Spleen (tissue), 7 donors: ENCODE data around the gene SUDS3.

Experiments used
- POLR2A ChIP-seq, 3 donors: fragments of 450-650 bp; IDR thresholded peaks; one replicate each; pipeline ENCODE4 v1.5.1; 2017; ENCODE audit warnings: antibody characterized with exemption in 3 of 3, mild to moderate bottlenecking in 1 of 3
- TF ChIP-seq, protein P1 (sequence below), 11 experiments: fragments of 200-600 bp in 7 of 11; fragments of 450-650 bp in 4 of 11; sonication (generic) in 4 of 11; IDR thresholded peaks in 8 of 11; conservative IDR thresholded peaks in 3 of 11; 1 replicate in 7 of 11; 2 replicates in 4 of 11; pipeline versions ENCODE4 v1.4.0 to v1.8.0; 2016 to 2021; ENCODE audit warnings: antibody characterized with exemption in 11 of 11, inconsistent platforms in 4 of 11, mild to moderate bottlenecking in 1 of 11
- donor health status: DM: no; HTN: no; CAD: no; lungs with moderate emphysema.
- donor health status: DM: no; HTN: no; CAD: no.
- donor health status: DM: no; HTN: no; CAD: no.

DNA sequence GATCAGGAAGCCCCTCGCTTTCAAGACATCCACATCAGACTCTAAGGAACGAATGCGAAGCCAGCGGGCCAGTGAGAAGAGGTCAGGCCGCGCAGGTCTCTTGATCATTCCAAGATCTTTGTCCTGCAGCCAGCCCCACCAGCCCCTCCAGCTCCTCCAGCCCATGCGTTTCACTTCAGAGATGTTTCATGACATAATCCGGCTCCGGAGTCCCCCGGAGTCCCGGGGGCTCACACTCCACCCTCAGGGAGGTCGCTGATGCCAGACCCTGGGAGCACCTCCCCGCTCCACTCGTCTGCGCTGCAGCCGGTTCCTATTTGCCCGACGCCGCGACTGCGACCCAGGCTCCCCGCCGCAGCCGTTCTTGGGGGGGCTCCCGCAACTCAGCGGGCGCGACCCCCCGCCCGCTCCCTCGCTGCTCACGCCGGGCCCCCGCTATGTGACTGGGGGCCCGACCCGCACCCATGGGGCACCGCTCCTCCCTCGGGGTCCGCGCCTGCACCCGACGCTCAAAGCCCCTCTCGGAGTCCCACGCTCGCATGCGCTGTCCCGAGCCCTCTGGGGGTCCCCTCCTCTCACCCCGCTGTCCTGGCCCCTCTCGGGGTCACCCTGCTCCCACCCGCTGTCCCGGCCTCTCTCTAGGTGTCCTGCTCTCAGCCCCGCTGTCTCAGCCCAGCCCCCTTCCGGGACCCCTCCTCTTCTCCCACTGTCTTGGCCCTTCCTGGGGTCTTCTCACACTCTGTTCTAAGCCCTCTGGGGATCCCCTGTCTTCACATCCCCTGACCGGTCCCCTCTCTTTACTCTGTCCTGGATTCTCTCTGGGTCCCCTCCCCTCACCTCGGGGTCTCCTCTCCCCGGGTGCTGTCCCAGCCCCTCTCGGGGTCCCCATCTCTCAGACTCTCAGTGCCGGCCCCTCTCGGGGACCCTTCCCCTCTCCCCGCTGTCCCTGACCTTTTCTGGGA is 4.8 kb upstream of the SUDS3 start:
- TF ChIP-seq POLR2A (IDR thresholded peaks at IDR 0.05) = no peak
- TF ChIP-seq, protein P1, sequence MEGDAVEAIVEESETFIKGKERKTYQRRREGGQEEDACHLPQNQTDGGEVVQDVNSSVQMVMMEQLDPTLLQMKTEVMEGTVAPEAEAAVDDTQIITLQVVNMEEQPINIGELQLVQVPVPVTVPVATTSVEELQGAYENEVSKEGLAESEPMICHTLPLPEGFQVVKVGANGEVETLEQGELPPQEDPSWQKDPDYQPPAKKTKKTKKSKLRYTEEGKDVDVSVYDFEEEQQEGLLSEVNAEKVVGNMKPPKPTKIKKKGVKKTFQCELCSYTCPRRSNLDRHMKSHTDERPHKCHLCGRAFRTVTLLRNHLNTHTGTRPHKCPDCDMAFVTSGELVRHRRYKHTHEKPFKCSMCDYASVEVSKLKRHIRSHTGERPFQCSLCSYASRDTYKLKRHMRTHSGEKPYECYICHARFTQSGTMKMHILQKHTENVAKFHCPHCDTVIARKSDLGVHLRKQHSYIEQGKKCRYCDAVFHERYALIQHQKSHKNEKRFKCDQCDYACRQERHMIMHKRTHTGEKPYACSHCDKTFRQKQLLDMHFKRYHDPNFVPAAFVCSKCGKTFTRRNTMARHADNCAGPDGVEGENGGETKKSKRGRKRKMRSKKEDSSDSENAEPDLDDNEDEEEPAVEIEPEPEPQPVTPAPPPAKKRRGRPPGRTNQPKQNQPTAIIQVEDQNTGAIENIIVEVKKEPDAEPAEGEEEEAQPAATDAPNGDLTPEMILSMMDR (IDR thresholded peaks at IDR 0.05 in 8 of 11, conservative IDR thresholded peaks at IDR 0.05 in 3 of 11) = no peak
